Measurements from ENCODE around the gene CNN2.

DNA sequence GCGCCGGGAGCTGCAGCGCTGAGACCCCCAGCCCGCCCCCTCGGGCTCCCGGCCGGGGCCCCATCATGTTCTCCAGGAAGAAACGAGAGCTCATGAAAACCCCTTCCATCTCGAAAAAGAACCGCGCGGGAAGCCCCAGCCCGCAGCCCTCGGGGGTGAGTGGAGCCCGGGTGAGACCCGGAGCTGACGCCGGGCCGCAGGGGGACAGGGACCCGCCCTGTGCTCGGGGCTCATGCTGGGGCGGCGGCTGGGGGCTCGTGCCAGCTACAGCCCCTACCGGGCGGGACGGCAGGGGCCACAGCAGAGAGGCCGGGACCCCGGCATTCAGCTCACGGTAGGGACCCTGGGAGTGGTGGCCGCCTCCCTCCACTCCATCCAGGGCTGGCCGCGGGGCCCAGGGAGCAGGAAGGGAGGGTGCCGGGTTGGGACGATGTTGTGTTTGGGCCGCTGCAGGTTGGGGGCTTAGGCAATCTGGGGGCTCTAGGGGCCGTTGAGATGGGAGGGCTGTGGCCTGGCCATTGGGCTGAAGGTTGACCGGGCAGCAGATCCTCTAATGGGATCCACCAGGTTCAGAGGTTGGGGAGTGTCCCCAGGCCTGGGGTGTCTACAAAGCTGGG lies 41.0 kb downstream of the CNN2 start:
- TF ChIP-seq POLR2A (IDR thresholded peaks at IDR 0.05), result no peak
- TF ChIP-seq, protein P1, sequence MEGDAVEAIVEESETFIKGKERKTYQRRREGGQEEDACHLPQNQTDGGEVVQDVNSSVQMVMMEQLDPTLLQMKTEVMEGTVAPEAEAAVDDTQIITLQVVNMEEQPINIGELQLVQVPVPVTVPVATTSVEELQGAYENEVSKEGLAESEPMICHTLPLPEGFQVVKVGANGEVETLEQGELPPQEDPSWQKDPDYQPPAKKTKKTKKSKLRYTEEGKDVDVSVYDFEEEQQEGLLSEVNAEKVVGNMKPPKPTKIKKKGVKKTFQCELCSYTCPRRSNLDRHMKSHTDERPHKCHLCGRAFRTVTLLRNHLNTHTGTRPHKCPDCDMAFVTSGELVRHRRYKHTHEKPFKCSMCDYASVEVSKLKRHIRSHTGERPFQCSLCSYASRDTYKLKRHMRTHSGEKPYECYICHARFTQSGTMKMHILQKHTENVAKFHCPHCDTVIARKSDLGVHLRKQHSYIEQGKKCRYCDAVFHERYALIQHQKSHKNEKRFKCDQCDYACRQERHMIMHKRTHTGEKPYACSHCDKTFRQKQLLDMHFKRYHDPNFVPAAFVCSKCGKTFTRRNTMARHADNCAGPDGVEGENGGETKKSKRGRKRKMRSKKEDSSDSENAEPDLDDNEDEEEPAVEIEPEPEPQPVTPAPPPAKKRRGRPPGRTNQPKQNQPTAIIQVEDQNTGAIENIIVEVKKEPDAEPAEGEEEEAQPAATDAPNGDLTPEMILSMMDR (IDR thresholded peaks at IDR 0.05), result no peak
